AG10803 (cell line): ENCODE data around the gene HHATL.

Experiments used
- DNase-seq: peaks from one replicate; pipeline ENCODE4 v3.0.0; 2010; ENCODE audit warnings: low read depth
- H3K4me3 ChIP-seq: 2 replicates; pipeline ENCODE4 v1.5.1; 2011; ENCODE audit warnings: mild to moderate bottlenecking, low read length, control low read depth
- CTCF ChIP-seq: conservative IDR thresholded peaks from 2 replicates; pipeline ENCODE4 v1.5.1; 2011; ENCODE audit warnings: mild to moderate bottlenecking, low read length, control low read depth, inconsistent platforms

The HHATL gene

GRCh38 chr3:42706721-42707619 is 4.4 kb upstream of the HHATL start:
- DNase-seq, result no peak
- TF ChIP-seq CTCF, result no peak
- no peak overlapping the region for H3K4me3 ChIP-seq

GRCh38 chr3:42705962-42706585 is 3.5 kb upstream of the HHATL start:
- no peak for DNase-seq
- H3K4me3 ChIP-seq, result no peak overlapping the region
- no peak for TF ChIP-seq CTCF

- H3K4me3 ChIP-seq, result no peak overlapping the region
- no peak for TF ChIP-seq CTCF
- DNase-seq, result no peak
Measured at GRCh38 chr3:42705058-42705767, 2.6 kb upstream of the HHATL start.

- H3K4me3 ChIP-seq, result no peak overlapping the region
- DNase-seq, result no peak
- no peak for TF ChIP-seq CTCF
Measured at GRCh38 chr3:42704136-42704841, 1.7 kb upstream of the HHATL start.

GRCh38 chr3:42703695-42704025 is 1.1 kb upstream of the HHATL start:
- DNase-seq, result no peak
- no peak for TF ChIP-seq CTCF
- H3K4me3 ChIP-seq, result no peak overlapping the region

GRCh38 chr3:42702982-42703694 is 540 bp upstream of the HHATL start:
- DNase-seq, result no peak
- no peak for TF ChIP-seq CTCF
- no peak overlapping the region for H3K4me3 ChIP-seq
